ENCODE measurements around the gene PIK3IP1. TPM values are rescaled to one million over a fixed set of nuclear protein-coding genes. Genes with fewer than 3 reads are reported as not detected.

PIK3IP1 gene
- total RNA-seq, 4 donors from 2014 or later, result 32.8 to 61.2 (median 47.1) TPM

GRCh38 chr22:31305194-31305593, 12.9 kb upstream of the PIK3IP1 start:
- DNase-seq (ENCODE audit: low spot score), result no peak
- ATAC-seq (ENCODE audit: low FRiP score), result no peak
- no peak for TF ChIP-seq CTCF (IDR thresholded peaks at IDR 0.05)

DNA sequence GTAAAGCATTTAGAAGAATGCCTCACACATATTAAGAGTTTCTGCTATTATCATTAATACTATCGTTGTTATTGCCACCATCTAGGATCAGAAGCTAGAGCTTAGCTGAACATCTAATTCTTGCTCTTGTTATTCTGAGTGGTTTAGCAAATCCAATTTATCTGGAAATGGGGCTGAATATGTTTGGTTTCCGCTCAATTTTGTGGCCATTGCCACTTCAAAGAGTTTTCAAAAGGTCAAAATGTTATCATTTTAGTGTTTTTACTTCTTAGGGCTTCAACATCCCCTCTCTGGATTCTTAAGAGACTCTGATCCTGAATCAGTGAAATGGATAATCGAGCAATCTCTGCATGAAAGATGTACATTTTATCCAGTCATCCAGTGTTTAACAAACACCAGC, 10.2 kb upstream of the PIK3IP1 start:
- ATAC-seq (ENCODE audit: low FRiP score) (no peak), DNase-seq (ENCODE audit: low spot score) (no peak)
- TF ChIP-seq CTCF (IDR thresholded peaks at IDR 0.05), result no peak

DNA sequence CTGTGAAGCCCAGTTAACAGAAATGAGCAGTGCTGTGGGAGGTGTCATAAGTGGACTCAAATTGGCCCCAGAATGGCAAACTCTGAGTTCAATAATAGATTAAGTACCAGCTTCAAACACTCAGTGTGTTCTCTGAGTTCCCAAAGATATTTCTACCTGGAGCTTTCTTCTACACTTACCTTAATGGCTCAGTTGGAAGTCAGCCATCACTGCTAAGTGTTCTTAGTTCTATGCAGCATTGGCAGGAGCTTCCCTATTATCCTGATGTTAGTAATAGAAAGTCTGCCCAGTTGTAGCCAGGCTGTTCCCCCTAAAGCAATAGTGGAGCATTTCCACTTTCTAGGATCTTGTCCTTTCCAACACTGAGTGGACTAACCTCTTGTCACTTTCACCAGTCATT, 9.7 kb upstream of the PIK3IP1 start:
- no peak for TF ChIP-seq CTCF (IDR thresholded peaks at IDR 0.05)
- DNase-seq (ENCODE audit: low spot score) (no peak), ATAC-seq (ENCODE audit: low FRiP score) (no peak)

DNA sequence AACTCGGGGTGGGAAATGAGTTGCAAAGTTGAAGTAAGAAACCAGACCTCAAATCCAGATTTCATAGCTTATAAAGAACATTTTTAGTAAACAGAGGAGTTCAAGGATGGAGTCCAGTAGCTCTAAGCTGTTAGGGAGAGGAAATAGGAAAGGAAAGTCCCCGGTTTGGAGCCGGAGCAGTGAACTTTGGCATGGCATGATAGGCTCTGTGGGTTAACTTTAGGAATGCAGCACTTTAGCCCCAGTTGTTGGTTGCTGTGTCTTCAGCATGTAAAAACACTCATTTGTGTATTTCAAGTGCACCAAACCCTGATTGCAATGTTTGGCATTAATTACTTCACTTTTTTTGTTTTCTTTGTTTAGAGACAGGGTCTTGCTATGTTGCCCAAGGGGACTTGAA, 8.6 kb upstream of the PIK3IP1 start:
- DNase-seq (ENCODE audit: low spot score) (no peak), ATAC-seq (ENCODE audit: low FRiP score) (no peak)
- TF ChIP-seq CTCF (IDR thresholded peaks at IDR 0.05), result no peak

DNA sequence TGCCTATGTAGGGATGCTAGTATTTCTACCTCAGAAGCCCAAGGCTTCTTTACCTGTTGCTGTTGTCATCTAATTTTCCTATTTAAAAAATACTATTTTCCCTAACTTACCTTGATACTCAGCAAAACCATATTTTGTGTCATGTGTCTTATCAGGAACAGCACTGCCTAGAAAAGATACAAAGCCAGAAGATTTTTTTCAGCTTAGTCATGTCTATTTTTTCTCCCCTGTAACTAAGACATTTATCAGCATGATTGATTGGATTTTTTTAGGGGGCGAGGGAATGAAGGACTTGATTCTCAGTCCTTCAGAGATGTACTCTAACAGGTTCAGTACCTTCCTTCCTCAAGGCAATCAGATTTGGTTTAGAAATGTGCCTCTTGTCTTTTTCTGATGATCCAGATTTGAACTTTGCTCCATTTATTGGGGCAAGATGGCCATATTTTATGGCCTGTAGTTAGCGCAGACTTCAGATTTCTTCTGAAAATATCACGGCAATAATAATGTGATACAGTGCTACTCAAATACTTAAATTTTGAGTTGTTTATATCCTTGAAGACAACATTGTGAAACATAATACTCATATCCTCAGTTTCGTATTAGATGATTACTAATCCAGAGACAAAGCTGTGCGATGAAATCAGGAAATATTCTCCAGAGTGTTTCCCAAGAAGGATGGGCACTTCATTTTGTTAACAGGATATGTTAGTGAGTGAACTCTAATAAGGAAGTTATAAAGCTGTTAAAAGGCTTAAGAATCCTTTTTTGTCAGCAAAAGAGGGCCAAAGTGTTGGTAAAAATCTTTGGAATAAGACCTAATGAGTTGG, 3.8 kb upstream of the PIK3IP1 start:
- peak; percentile 33 for ATAC-seq (ENCODE audit: low FRiP score)
- TF ChIP-seq CTCF (IDR thresholded peaks at IDR 0.05), result no peak
- no peak for DNase-seq (ENCODE audit: low spot score)

GRCh38 chr22:31295360-31295759, 3.1 kb upstream of the PIK3IP1 start:
- ATAC-seq (ENCODE audit: low FRiP score) (no peak), DNase-seq (ENCODE audit: low spot score) (no peak)
- no peak for TF ChIP-seq CTCF (IDR thresholded peaks at IDR 0.05)
